DND-41 (cell line): ENCODE measurements around the gene SHISA7.
A peak's percentile ranks its signal among the peaks of the same experiment; 100 is the strongest.

ENCODE experiments used
- CTCF ChIP-seq: IDR thresholded peaks from 2 replicates; pipeline ENCODE4 v1.5.1; 2012; ENCODE audit warnings: borderline replicate concordance, low read length, moderate library complexity, mild to moderate bottlenecking; ENCODE audit not compliant: poor library complexity, severe bottlenecking; ENCODE audit errors: extremely low read depth
- EZH2 ChIP-seq: IDR thresholded peaks from 3 replicates; pipeline ENCODE4 v1.6.1; 2012; ENCODE audit warnings: borderline replicate concordance, low read depth, mild to moderate bottlenecking, moderate library complexity, low read length, inconsistent platforms; ENCODE audit not compliant: severe bottlenecking

- TF ChIP-seq CTCF = peak; percentile 3
- no peak for TF ChIP-seq EZH2
These were observed 9.7 kb upstream of the SHISA7 start for GRCh38 chr19:55452749-55453346.
